Measurements from ENCODE around the gene FGF18.

FGF18 gene

DNA sequence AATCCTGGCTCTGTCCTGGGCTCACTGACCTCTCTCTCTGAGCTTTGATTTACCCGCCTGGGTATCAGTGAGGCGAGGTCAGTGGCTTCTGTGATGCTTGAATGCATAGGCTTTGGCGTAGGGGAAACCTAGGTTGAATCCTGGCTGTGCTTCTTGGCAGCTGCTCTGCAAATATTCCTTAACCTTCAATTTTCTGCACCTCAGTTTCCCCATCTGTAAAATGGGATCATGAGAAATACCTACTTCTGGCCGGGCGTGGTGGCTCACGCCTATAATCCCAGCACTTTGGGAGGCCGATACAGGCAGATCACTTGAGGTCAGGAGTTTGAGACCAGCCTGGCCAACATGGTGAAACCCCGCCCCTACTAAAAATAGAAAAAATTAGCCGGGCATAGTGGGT, 7.2 kb downstream of the FGF18 start:
- Histone ChIP-seq H3K4me2 (ENCODE audit: low read depth, low read length, poor library complexity, severe bottlenecking) (no peak overlapping the region), H3K9ac (ENCODE audit: low read length) (no peak overlapping the region), H3K36me3 (ENCODE audit: low read length) (no peaks in the 10 kb centered on the region), H3K79me2 (ENCODE audit: insufficient read depth, low read length) (no peaks in the 10 kb centered on the region), H3K4me3 (ENCODE audit: insufficient read depth, low read length, poor library complexity, severe bottlenecking) (no peak overlapping the region), H4K20me1 (ENCODE audit: low read depth, low read length) (no peaks in the 10 kb centered on the region), H3K9me2 (replicated peaks; ENCODE audit: insufficient read depth, low read length) (no peaks in the 10 kb centered on the region), H2AFZ (ENCODE audit: low read depth, low read length, severe bottlenecking) (no peak overlapping the region), H3K27me3 (ENCODE audit: low read length) (no peaks in the 10 kb centered on the region), H3K27ac (ENCODE audit: low read depth, low read length) (no peak overlapping the region), H3K9me3 (ENCODE audit: insufficient read depth, low read length) (no peaks in the 10 kb centered on the region), H3F3A (ENCODE audit: insufficient read depth) (no peaks in the 10 kb centered on the region)
- TF ChIP-seq, protein P1, sequence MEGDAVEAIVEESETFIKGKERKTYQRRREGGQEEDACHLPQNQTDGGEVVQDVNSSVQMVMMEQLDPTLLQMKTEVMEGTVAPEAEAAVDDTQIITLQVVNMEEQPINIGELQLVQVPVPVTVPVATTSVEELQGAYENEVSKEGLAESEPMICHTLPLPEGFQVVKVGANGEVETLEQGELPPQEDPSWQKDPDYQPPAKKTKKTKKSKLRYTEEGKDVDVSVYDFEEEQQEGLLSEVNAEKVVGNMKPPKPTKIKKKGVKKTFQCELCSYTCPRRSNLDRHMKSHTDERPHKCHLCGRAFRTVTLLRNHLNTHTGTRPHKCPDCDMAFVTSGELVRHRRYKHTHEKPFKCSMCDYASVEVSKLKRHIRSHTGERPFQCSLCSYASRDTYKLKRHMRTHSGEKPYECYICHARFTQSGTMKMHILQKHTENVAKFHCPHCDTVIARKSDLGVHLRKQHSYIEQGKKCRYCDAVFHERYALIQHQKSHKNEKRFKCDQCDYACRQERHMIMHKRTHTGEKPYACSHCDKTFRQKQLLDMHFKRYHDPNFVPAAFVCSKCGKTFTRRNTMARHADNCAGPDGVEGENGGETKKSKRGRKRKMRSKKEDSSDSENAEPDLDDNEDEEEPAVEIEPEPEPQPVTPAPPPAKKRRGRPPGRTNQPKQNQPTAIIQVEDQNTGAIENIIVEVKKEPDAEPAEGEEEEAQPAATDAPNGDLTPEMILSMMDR (IDR thresholded peaks at IDR 0.05; ENCODE audit: insufficient read depth, low read length, poor library complexity, severe bottlenecking) = no peak
- TF ChIP-seq EZH2phosphoT487 (conservative IDR thresholded peaks at IDR 0.05; ENCODE audit: low read length) = no peak

DNA sequence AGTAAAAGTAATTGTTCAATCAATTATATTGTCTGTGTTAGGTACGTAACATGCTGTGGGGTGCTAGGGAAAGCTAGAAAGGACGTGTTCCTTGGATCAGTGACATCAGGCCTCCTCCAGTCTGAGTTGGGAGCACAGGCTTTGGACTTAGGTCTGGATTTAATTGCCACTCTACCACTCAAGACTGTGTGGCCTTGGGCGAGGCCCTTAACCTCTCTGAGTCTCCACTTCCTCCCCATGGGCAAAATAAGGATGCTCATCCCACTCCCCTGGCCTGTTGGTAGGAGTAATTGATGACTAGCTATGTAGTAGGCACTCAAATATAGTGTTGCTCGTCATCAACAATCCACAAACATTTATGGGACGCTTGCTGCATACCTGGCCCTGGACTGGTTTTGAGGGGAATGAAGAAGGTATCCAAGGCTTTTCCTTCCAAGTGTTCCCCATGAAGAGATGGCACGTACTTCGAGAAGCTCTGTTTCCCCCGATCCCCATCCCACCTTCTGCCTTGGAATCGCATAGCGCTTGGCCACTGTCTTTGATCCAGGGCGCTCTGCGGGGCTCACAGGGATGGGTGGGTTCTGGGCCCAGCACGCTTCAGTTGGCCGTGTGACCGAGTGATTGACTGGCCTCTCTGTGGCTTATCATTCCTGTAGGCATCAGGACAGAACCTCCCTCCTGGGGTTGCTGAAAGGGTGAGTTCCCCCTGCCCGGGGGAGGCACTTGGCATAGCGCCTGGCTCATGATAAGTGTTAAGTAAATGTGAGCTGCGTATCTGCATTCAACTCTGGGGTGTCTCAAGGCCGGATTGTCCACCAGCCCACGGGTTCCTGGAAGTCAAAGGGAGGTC, 8.1 kb downstream of the FGF18 start:
- Histone ChIP-seq H3K36me3 (ENCODE audit: low read length) (no peaks in the 10 kb centered on the region), H3K9ac (ENCODE audit: low read length) (no peak overlapping the region), H3K27ac (ENCODE audit: low read depth, low read length) (no peak overlapping the region), H3K4me2 (ENCODE audit: low read depth, low read length, poor library complexity, severe bottlenecking) (no peak overlapping the region), H3K79me2 (ENCODE audit: insufficient read depth, low read length) (no peaks in the 10 kb centered on the region), H3K9me2 (replicated peaks; ENCODE audit: insufficient read depth, low read length) (no peaks in the 10 kb centered on the region), H2AFZ (ENCODE audit: low read depth, low read length, severe bottlenecking) (no peak overlapping the region), H3K4me3 (ENCODE audit: insufficient read depth, low read length, poor library complexity, severe bottlenecking) (no peak overlapping the region), H3K9me3 (ENCODE audit: insufficient read depth, low read length) (no peaks in the 10 kb centered on the region), H4K20me1 (ENCODE audit: low read depth, low read length) (no peaks in the 10 kb centered on the region), H3F3A (ENCODE audit: insufficient read depth) (no peaks in the 10 kb centered on the region), H3K27me3 (ENCODE audit: low read length) (no peaks in the 10 kb centered on the region)
- TF ChIP-seq EZH2phosphoT487 (conservative IDR thresholded peaks at IDR 0.05; ENCODE audit: low read length) = no peak
- TF ChIP-seq, protein P1 (IDR thresholded peaks at IDR 0.05; ENCODE audit: insufficient read depth, low read length, poor library complexity, severe bottlenecking) = no peak

DNA sequence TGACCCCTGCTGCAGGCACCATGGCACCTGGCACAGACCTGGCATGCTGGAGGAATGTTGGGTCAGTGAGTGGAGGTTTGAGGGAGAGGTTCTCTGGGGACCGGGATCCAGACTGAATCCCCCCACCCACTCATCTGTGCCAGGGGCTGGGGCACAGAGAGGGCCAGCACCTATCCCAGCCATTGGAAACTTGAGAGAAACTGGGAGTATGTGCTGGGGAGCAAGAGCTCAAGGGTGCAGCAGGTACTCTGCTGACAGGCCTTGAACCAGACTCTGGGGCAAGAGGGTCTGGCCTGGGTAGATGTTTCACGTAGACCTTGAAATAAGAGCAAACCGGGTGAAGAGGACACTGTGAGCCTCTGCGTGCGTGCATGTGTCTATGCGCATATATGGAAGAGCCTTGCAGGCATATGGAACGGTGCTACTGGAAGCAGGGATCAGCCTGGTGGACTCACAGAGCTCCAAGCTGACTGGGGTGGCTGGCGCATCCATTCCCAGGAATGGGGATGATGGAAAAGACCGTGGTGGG, 8.8 kb downstream of the FGF18 start:
- Histone ChIP-seq H3K9me2 (replicated peaks; ENCODE audit: insufficient read depth, low read length) (no peaks in the 10 kb centered on the region), H3K4me3 (ENCODE audit: insufficient read depth, low read length, poor library complexity, severe bottlenecking) (no peak overlapping the region), H3K9me3 (ENCODE audit: insufficient read depth, low read length) (no peaks in the 10 kb centered on the region), H3K79me2 (ENCODE audit: insufficient read depth, low read length) (no peaks in the 10 kb centered on the region), H3K36me3 (ENCODE audit: low read length) (no peaks in the 10 kb centered on the region), H2AFZ (ENCODE audit: low read depth, low read length, severe bottlenecking) (no peak overlapping the region), H3K27ac (ENCODE audit: low read depth, low read length) (no peak overlapping the region), H3K4me2 (ENCODE audit: low read depth, low read length, poor library complexity, severe bottlenecking) (no peak overlapping the region), H4K20me1 (ENCODE audit: low read depth, low read length) (no peaks in the 10 kb centered on the region), H3K9ac (ENCODE audit: low read length) (no peak overlapping the region), H3F3A (ENCODE audit: insufficient read depth) (no peaks in the 10 kb centered on the region), H3K27me3 (ENCODE audit: low read length) (no peaks in the 10 kb centered on the region)
- no peak for TF ChIP-seq EZH2phosphoT487 (conservative IDR thresholded peaks at IDR 0.05; ENCODE audit: low read length)
- TF ChIP-seq, protein P1 (IDR thresholded peaks at IDR 0.05; ENCODE audit: insufficient read depth, low read length, poor library complexity, severe bottlenecking) = no peak

Measured in SU-DHL-6 (cell line).